A549 treated with CpdA at 1 μM for 4 hours (cell line): ENCODE results near the gene PNPO. TPM values are rescaled to one million over a fixed set of nuclear protein-coding genes. Genes with fewer than 3 reads are reported as not detected.

Experiments used
- total RNA-seq: library from RNA; stranded (reverse); fragments of 200-300 nt; extraction: Qiagen RNA extraction; gene quantifications from 5 replicates; pipeline ENCODE4 v1.2.3, GENCODE V29; 2022; ENCODE audit warnings: low read depth

PNPO gene
- 20.8 to 23.3 TPM (median 21.6 TPM) in 5 replicates for total RNA-seq

GRCh38 chr17:47941246-47942095 is at the start of gene PNPO:
Gene PNPO, plus strand, starts transcription at chr17:47941571. Its CDS starts 105 bp downstream, at chr17:47941676.

GRCh38 chr17:47895856-47896671 is 45.3 kb upstream of the PNPO start, which contains the start of gene SP2:
Gene SP2, plus strand, starts transcription at chr17:47896236. Its CDS starts 51 bp downstream, at chr17:47896287.

DNA sequence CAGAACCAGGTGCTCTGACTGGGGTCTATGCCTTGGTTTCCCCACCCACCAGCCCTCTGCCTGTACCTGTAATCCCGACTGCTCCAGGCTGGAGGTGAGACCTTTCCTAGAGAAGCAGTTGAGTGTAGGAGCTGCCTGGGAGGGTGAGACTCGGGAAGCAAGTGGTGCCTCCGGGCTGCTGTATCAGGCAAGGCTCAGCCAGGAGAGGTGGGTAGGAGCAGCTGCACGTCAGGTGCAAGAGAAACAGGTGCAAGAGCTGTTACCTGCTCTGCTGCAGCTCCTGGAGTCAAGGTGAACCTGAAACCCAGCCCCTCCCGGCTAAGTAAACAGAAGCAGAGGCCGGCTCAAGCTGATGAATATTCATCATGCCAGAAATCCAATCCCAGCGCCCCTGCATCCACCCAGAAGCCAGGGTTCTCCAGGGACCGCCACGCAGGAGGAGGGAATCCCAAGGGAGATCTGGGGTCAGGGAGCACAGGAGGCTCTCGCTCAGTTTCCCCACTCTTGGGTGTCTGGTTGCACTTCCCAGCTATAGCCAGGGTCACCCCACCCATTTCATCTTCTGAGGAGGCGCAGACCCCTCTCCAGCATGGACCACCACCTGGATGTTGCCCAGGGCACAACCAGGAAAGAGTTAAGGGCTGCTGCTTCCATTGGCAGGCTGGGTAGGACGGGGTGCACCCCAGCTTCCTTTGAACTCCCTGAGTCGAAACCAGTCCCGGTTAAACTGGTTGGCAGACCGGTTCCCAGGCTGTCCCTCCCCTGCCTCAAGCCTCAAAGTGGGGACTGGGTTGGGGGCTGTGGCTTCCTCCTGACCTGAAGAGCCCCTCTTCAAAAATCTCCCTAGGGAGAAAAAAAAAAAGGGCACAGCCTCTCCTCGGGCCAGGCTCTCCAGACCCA is 16.5 kb downstream of the PNPO start, which contains the start of gene PRR15L:
Gene PRR15L (minus strand): TSS at position 293 of the 900 bp plus-strand sequence. CDS start 4,649 bp downstream, outside the sequence.

DNA sequence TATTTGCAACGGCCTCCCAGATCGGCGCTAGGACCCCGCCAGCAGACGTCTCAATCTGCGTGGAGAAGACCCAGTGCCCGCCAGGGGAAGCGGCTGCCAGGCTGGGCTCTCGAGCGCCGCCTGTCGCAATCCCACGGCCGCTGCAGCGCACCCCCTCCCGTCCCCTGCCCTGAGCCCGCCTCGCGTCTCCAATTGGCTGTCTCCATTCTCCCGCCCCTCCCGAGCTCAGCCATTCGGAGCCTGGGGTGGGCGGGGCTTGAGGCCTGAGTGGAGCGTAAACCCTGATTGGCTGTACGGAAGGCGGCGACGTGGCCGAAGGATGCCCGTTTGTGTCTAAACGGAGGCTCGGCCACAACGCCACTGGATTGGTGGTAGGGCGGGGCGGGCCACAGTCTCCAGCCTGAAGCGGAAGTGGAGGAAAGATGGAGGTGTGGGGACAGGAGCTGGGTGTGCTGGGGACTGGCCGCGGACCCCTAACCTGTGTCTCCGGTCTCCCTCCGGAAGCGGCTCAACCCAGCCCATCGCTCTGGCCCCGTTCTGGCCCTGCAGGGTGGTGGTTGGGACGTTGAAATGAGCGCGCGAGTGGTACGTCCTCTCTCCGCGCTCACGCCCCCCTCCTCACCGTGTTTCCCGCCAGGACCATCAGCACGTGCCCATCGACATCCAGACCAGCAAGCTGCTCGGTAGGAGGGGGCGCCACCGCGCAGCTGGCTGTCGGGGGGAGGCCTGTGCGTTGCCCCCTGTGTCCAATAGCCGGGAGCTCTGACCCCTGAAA is 29.5 kb downstream of the PNPO start, which contains the start of gene CDK5RAP3:
Gene CDK5RAP3 (plus strand): TSS at position 389 of the 775 bp plus-strand sequence. CDS start 34 bp downstream, at position 423.

Other genes with a start within 250 kb of the PNPO start
- gene TBKBP1, start 247.4 kb upstream of the PNPO start, total RNA-seq = 3.8 to 6.6 TPM (median 5.6 TPM) in 5 replicates
- 0.05 to 0.07 TPM (median 0.07 TPM) in 4 of 5 replicates, not detected in the other for gene TBX21, start 208.3 kb upstream of the PNPO start, total RNA-seq
- 7.2 to 9.4 TPM (median 8.9 TPM) in 5 replicates for gene OSBPL7, start 119.8 kb upstream of the PNPO start, total RNA-seq
- 87.6 to 113 TPM (median 96.3 TPM) in 5 replicates for gene MRPL10, start 110.0 kb upstream of the PNPO start, total RNA-seq
- gene LRRC46, start 109.9 kb upstream of the PNPO start, total RNA-seq = 2.7 to 4.1 TPM (median 3.6 TPM) in 5 replicates
- 30.1 to 39.1 TPM (median 34.5 TPM) in 5 replicates for gene SCRN2, start 100.3 kb upstream of the PNPO start, total RNA-seq
- gene SP6, start 90.4 kb upstream of the PNPO start, total RNA-seq = 2.6 to 3.0 TPM (median 2.8 TPM) in 5 replicates
- 15.8 to 17.2 TPM (median 16.7 TPM) in 5 replicates for gene SP2, start 45.3 kb upstream of the PNPO start, total RNA-seq
- 0.08 to 0.20 TPM (median 0.15 TPM) in 4 of 5 replicates, not detected in the other for gene PRR15L, start 16.3 kb downstream of the PNPO start, total RNA-seq
- gene CDK5RAP3, start 29.5 kb downstream of the PNPO start, total RNA-seq = 104 to 121 TPM (median 107 TPM) in 5 replicates
- 14.9 to 18.9 TPM (median 17.5 TPM) in 5 replicates for gene COPZ2, start 96.2 kb downstream of the PNPO start, total RNA-seq
- gene NFE2L1, start 106.8 kb downstream of the PNPO start, total RNA-seq = 103 to 115 TPM (median 110 TPM) in 5 replicates
- 86.2 to 112 TPM (median 90.0 TPM) in 5 replicates for gene CBX1, start 159.9 kb downstream of the PNPO start, total RNA-seq
- gene SNX11, start 166.2 kb downstream of the PNPO start, total RNA-seq = 26.9 to 29.2 TPM (median 27.5 TPM) in 5 replicates